Loucy (cell line): Measurements from ENCODE around the gene CD248.

Experiments used
- H2AFZ ChIP-seq: fragments of 200-600 bp; sonication (generic); 2 replicates; pipeline ENCODE4 v1.6.0; 2016; ENCODE audit warnings: antibody characterized with exemption, mild to moderate bottlenecking, low read length, moderate library complexity
- H3F3A ChIP-seq: fragments of 200-600 bp; 2 replicates; pipeline ENCODE4 v1.6.0; 2016; ENCODE audit warnings: antibody characterized with exemption, low read depth, mild to moderate bottlenecking
- H3K27me3 ChIP-seq: fragments of 200-600 bp; sonication (generic); 2 replicates; pipeline ENCODE4 v1.6.1; 2014; ENCODE audit warnings: low read length, mild to moderate bottlenecking; ENCODE audit not compliant: insufficient read depth, poor library complexity, severe bottlenecking
- H3K36me3 ChIP-seq: fragments of 200-600 bp; sonication (generic); 2 replicates; pipeline ENCODE4 v1.6.1; 2016; ENCODE audit warnings: low read length; ENCODE audit not compliant: insufficient read depth
- H3K4me1 ChIP-seq: fragments of 200-600 bp; sonication (generic); 2 replicates; pipeline ENCODE4 v1.5.1; 2014; ENCODE audit warnings: low read length, mild to moderate bottlenecking; ENCODE audit not compliant: insufficient read depth, poor library complexity, severe bottlenecking
- H3K4me2 ChIP-seq: fragments of 200-600 bp; sonication (generic); 2 replicates; pipeline ENCODE4 v1.6.0; 2014; ENCODE audit warnings: antibody characterized with exemption, low read length, low read depth, mild to moderate bottlenecking; ENCODE audit not compliant: poor library complexity, severe bottlenecking
- H3K4me3 ChIP-seq: fragments of 200-600 bp; sonication (generic); 2 replicates; pipeline ENCODE4 v1.5.1; 2014; ENCODE audit warnings: low read length, mild to moderate bottlenecking, mixed read lengths; ENCODE audit not compliant: poor library complexity, severe bottlenecking
- H3K79me2 ChIP-seq: fragments of 200-600 bp; sonication (generic); 2 replicates; pipeline ENCODE4 v1.6.1; 2014; ENCODE audit warnings: low read length; ENCODE audit not compliant: insufficient read depth
- H3K9ac ChIP-seq: fragments of 200-600 bp; sonication (generic); 2 replicates; pipeline ENCODE4 v1.6.0; 2014; ENCODE audit warnings: mild to moderate bottlenecking, low read depth, low read length, moderate library complexity; ENCODE audit not compliant: poor library complexity, severe bottlenecking
- H3K9me2 ChIP-seq: fragments of 200-600 bp; sonication (generic); replicated peaks from 2 replicates; pipeline ENCODE4 v1.6.1; 2016; ENCODE audit warnings: low read depth, low read length, mixed read lengths
- H3K9me3 ChIP-seq: fragments of 200-600 bp; sonication (generic); 2 replicates; pipeline ENCODE4 v1.6.1; 2014; ENCODE audit warnings: mild to moderate bottlenecking, antibody characterized with exemption, low read length, low read depth; ENCODE audit not compliant: insufficient read depth
- H4K20me1 ChIP-seq: fragments of 200-600 bp; sonication (generic); 2 replicates; pipeline ENCODE4 v1.6.0; 2014; ENCODE audit warnings: antibody characterized with exemption, low read length, mild to moderate bottlenecking; ENCODE audit not compliant: insufficient read depth, poor library complexity, severe bottlenecking
- CTCF ChIP-seq: fragments of 200-600 bp; sonication (generic); conservative IDR thresholded peaks from 2 replicates; pipeline ENCODE4 v1.5.1; 2014; ENCODE audit warnings: mild to moderate bottlenecking, antibody characterized with exemption, low read length
- EZH2phosphoT487 ChIP-seq: fragments of 200-600 bp; IDR thresholded peaks from 2 replicates; pipeline ENCODE4 v1.6.1; 2018; ENCODE audit warnings: antibody characterized with exemption, mild to moderate bottlenecking, moderate library complexity, borderline replicate concordance

CD248 gene

GRCh38 chr11:66302656-66303055 lies 14.2 kb downstream of the CD248 start:
- H3K4me3 ChIP-seq, result no peak overlapping the region
- no peak overlapping the region for H3K9ac ChIP-seq
- no peaks in the 10 kb centered on the region for H3K9me2 ChIP-seq
- H4K20me1 ChIP-seq, result no peaks in the 10 kb centered on the region
- H3K9me3 ChIP-seq, result no peaks in the 10 kb centered on the region
- H3F3A ChIP-seq, result no peaks in the 10 kb centered on the region
- TF ChIP-seq EZH2phosphoT487 (no peak), CTCF (no peak)
- no peaks in the 10 kb centered on the region for H3K79me2 ChIP-seq
- H3K27me3 ChIP-seq, result no peaks in the 10 kb centered on the region
- H3K36me3 ChIP-seq, result no peaks in the 10 kb centered on the region
- H3K4me2 ChIP-seq, result no peak overlapping the region
- H3K4me1 ChIP-seq, result no peaks in the 10 kb centered on the region
- H2AFZ ChIP-seq, result no peak overlapping the region

GRCh38 chr11:66299186-66299585 lies 17.7 kb downstream of the CD248 start:
- TF ChIP-seq EZH2phosphoT487 (no peak), CTCF (no peak)
- Histone ChIP-seq H2AFZ (no peak overlapping the region), H3K36me3 (no peaks in the 10 kb centered on the region), H3K9ac (no peak overlapping the region), H4K20me1 (no peaks in the 10 kb centered on the region), H3K4me2 (no peak overlapping the region), H3K79me2 (no peaks in the 10 kb centered on the region), H3K27me3 (no peaks in the 10 kb centered on the region), H3F3A (no peaks in the 10 kb centered on the region), H3K9me3 (no peaks in the 10 kb centered on the region), H3K4me3 (no peak overlapping the region), H3K9me2 (no peaks in the 10 kb centered on the region), H3K4me1 (no peaks in the 10 kb centered on the region)

GRCh38 chr11:66297610-66298009 lies 19.2 kb downstream of the CD248 start:
- TF ChIP-seq CTCF, result no peak
- TF ChIP-seq EZH2phosphoT487, result no peak
- Histone ChIP-seq H3K9ac (no peak overlapping the region), H3K9me2 (no peaks in the 10 kb centered on the region), H3K9me3 (no peaks in the 10 kb centered on the region), H3K36me3 (no peaks in the 10 kb centered on the region), H3K4me2 (no peak overlapping the region), H2AFZ (no peak overlapping the region), H3K4me1 (no peaks in the 10 kb centered on the region), H3K79me2 (no peaks in the 10 kb centered on the region), H3F3A (no peaks in the 10 kb centered on the region), H3K4me3 (no peak overlapping the region), H3K27me3 (no peaks in the 10 kb centered on the region), H4K20me1 (no peaks in the 10 kb centered on the region)
